Stimulated activated CD4-positive, alpha-beta T cell treated with anti-CD3 and anti-CD28 coated beads, Interleukin-2, amount 100 ng/mL, for 24 hours (primary cell): ENCODE data around the gene F8.
"Not testable (repeated sequence)": the region's sequence is repeated elsewhere in the genome, so short reads cannot be mapped to it uniquely, and the experiment has no call there.

Experiments used
- DNase-seq, 2 donors: peaks; one replicate each; pipeline ENCODE4 v3.0.0-alpha.2; 2020

Gene F8

GRCh38 chrX:155028877-155029291 is 6.4 kb upstream of the F8 start:
- no peak for DNase-seq

GRCh38 chrX:155028129-155028528 is 5.6 kb upstream of the F8 start:
- DNase-seq: no peak

GRCh38 chrX:155027509-155028066 is 5.1 kb upstream of the F8 start:
- no peak for DNase-seq

- peak; percentile 88 to 89 for DNase-seq
Observed at GRCh38 chrX:155026727-155027508, 4.4 kb upstream of the F8 start, which contains the start of gene FUNDC2. TSS of gene FUNDC2 (plus strand) at chrX:155026844. CDS start at chrX:155026939, 95 bp downstream.

GRCh38 chrX:155026420-155026726 is 3.9 kb upstream of the F8 start:
- no peak for DNase-seq

- DNase-seq: no peak
Observed at GRCh38 chrX:155023907-155024833, 1.6 kb upstream of the F8 start.

- DNase-seq: no peak
Observed at GRCh38 chrX:155020591-155020990, 1.9 kb downstream of the F8 start.

GRCh38 chrX:155009994-155010472 is 12.5 kb downstream of the F8 start:
- no peak for DNase-seq

GRCh38 chrX:155008578-155008977 is 13.9 kb downstream of the F8 start:
- not testable (repeated sequence) for DNase-seq

GRCh38 chrX:155006913-155007671 is 15.4 kb downstream of the F8 start:
- not testable (repeated sequence) for DNase-seq

- DNase-seq: not testable (repeated sequence)
Observed at GRCh38 chrX:155006379-155006778, 16.1 kb downstream of the F8 start.

GRCh38 chrX:155005190-155005589 is 17.3 kb downstream of the F8 start:
- no peak for DNase-seq

GRCh38 chrX:155001873-155002272 is 20.6 kb downstream of the F8 start:
- no peak for DNase-seq

- DNase-seq: no peak
Observed at GRCh38 chrX:155000841-155001240, 21.7 kb downstream of the F8 start.

- DNase-seq: no peak
Observed at GRCh38 chrX:154998204-154998880, 24.2 kb downstream of the F8 start.

- no peak for DNase-seq
Observed at GRCh38 chrX:154991476-154991875, 31.0 kb downstream of the F8 start.

GRCh38 chrX:154991039-154991438 is 31.5 kb downstream of the F8 start:
- DNase-seq: peak; percentile 22 to 37

GRCh38 chrX:154990496-154990895 is 32.0 kb downstream of the F8 start:
- DNase-seq: no peak

- DNase-seq: no peak
Observed at GRCh38 chrX:154988719-154989118, 33.8 kb downstream of the F8 start.

GRCh38 chrX:154987940-154988339 is 34.6 kb downstream of the F8 start:
- no peak for DNase-seq

- DNase-seq: no peak
Observed at GRCh38 chrX:154986826-154987575, 35.5 kb downstream of the F8 start.

GRCh38 chrX:154981116-154981411 is 41.5 kb downstream of the F8 start:
- no peak for DNase-seq
